Loucy (cell line): ENCODE data around the gene TRPM2.

Experiments used
- CTCF ChIP-seq: fragments of 200-600 bp; sonication (generic); conservative IDR thresholded peaks from 2 replicates; pipeline ENCODE4 v1.5.1; 2014; ENCODE audit warnings: mild to moderate bottlenecking, antibody characterized with exemption, low read length
- EZH2phosphoT487 ChIP-seq: fragments of 200-600 bp; IDR thresholded peaks from 2 replicates; pipeline ENCODE4 v1.6.1; 2018; ENCODE audit warnings: antibody characterized with exemption, mild to moderate bottlenecking, moderate library complexity, borderline replicate concordance

GRCh38 chr21:44327603-44327974 is 25.8 kb upstream of the TRPM2 start:
- TF ChIP-seq CTCF (no peak), EZH2phosphoT487 (no peak)
